ENCODE data around the gene GCNT2.
A peak's percentile ranks its signal among the peaks of the same experiment; 100 is the strongest.

Gene GCNT2

DNA sequence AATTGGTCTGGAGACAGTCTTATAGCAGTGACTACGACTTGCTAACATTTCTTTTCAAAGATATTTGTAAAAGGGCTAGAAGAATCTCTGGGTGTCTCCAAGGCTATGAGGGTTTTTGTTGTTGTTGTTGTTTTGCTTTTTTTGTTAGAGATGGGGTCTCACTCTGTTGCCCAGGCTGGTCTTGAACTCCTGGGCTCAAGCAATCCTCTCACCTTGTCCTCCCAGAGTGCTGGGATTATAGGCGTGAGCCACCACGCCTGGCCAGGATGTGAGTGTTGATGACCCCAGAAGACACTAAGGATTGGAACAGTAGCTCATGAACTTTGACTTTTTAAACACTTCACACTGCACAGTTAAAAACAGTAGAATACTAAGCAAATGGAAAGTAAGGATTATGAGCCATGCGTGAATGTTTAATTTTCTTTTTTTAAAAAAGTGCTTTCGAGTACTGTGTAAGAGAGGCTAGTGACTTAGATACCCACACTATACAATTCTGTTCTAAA, 76.4 kb downstream of the GCNT2 start:
- TF ChIP-seq, protein P1, sequence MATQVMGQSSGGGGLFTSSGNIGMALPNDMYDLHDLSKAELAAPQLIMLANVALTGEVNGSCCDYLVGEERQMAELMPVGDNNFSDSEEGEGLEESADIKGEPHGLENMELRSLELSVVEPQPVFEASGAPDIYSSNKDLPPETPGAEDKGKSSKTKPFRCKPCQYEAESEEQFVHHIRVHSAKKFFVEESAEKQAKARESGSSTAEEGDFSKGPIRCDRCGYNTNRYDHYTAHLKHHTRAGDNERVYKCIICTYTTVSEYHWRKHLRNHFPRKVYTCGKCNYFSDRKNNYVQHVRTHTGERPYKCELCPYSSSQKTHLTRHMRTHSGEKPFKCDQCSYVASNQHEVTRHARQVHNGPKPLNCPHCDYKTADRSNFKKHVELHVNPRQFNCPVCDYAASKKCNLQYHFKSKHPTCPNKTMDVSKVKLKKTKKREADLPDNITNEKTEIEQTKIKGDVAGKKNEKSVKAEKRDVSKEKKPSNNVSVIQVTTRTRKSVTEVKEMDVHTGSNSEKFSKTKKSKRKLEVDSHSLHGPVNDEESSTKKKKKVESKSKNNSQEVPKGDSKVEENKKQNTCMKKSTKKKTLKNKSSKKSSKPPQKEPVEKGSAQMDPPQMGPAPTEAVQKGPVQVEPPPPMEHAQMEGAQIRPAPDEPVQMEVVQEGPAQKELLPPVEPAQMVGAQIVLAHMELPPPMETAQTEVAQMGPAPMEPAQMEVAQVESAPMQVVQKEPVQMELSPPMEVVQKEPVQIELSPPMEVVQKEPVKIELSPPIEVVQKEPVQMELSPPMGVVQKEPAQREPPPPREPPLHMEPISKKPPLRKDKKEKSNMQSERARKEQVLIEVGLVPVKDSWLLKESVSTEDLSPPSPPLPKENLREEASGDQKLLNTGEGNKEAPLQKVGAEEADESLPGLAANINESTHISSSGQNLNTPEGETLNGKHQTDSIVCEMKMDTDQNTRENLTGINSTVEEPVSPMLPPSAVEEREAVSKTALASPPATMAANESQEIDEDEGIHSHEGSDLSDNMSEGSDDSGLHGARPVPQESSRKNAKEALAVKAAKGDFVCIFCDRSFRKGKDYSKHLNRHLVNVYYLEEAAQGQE (IDR thresholded peaks at IDR 0.05; ENCODE audit: low read depth) = no peak
- TF ChIP-seq NFIC (IDR thresholded peaks at IDR 0.05) (no peak), CREB1 (IDR thresholded peaks at IDR 0.05; ENCODE audit: low read depth) (no peak), ZBTB7A (IDR thresholded peaks at IDR 0.05; ENCODE audit: low read depth) (no peak), TCF12 (IDR thresholded peaks at IDR 0.05; ENCODE audit: low read depth) (no peak), EGR1 (IDR thresholded peaks at IDR 0.05) (no peak), EP300 (IDR thresholded peaks at IDR 0.05; ENCODE audit: borderline replicate concordance) (no peak), FOXM1 (IDR thresholded peaks at IDR 0.05; ENCODE audit: borderline replicate concordance, low read depth) (no peak), TAF1 (IDR thresholded peaks at IDR 0.05; ENCODE audit: low read depth) (no peak), CEBPB (IDR thresholded peaks at IDR 0.05) (no peak), YY1 (IDR thresholded peaks at IDR 0.05; ENCODE audit: low read depth) (no peak), RAD21 (IDR thresholded peaks at IDR 0.05; ENCODE audit: low read depth) (no peak), TEAD4 (IDR thresholded peaks at IDR 0.05) (no peak)
- TF ChIP-seq, protein P2, sequence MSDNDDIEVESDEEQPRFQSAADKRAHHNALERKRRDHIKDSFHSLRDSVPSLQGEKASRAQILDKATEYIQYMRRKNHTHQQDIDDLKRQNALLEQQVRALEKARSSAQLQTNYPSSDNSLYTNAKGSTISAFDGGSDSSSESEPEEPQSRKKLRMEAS (IDR thresholded peaks at IDR 0.05) = no peak
- TF ChIP-seq, protein P3, sequence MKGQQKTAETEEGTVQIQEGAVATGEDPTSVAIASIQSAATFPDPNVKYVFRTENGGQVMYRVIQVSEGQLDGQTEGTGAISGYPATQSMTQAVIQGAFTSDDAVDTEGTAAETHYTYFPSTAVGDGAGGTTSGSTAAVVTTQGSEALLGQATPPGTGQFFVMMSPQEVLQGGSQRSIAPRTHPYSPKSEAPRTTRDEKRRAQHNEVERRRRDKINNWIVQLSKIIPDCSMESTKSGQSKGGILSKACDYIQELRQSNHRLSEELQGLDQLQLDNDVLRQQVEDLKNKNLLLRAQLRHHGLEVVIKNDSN (IDR thresholded peaks at IDR 0.05) = no peak

DNA sequence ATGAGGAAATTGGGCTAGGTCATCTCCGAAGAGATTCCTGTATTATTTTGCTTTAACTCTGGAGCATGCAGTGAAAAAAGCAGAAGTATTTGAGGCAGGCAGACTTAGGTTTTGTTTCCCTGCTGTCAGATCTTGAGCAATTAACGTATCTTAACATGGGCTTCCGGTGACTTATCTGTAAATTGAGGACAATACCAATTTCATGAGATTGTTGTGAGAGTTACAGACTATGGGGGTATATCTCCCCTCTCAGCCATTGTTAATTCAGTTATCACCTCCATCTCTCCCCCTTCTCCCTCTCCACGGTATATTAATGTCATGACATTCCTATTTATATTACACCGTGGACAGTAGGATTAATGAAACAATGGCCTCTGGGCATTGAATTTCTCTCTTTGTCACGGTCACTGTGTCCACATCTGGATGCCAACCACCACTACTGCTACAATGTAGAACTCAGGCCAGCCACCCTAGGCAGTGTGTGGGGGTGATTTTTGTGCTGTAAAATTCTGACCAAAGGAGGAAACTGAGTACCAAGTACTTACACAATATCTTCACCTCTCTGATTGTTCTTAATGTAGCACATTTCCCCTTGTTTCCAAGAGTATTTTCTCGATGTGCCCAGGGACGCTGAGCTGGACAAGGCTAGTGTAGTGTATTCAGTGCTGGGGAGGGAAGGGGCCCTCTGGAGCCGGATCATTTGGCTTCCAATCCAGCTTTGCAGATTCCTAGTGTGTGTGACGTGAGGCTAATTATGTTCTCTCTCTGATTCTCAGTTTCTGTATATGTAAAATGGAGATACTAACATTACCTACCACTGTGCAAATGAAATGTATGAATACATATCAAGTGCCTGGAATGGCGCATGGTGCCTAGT, 77.2 kb downstream of the GCNT2 start:
- TF ChIP-seq YY1 (IDR thresholded peaks at IDR 0.05; ENCODE audit: low read depth) (no peak), EP300 (IDR thresholded peaks at IDR 0.05; ENCODE audit: borderline replicate concordance) (peak; percentile 38; the same call in 1 of the 2 replicates), NFIC (IDR thresholded peaks at IDR 0.05) (no peak)

DNA sequence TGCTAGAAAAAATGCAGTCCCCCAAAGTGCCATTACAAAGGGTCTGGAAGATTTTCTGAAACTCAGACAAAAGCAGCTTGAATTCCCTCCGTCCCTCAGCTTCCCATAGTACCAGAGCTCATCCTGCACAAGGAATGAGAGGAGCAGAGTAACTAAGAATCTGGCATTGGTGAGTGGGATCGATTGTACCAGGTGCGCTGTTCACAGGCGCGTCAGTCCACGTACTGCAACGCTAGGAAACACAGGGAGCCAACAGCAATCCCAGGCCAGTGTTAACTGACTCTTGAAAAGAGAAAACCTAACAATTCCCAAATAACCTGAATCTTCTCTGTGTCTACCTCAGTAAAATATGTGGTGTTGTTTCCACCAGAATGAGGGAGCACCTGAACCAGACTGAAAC, 77.9 kb downstream of the GCNT2 start:
- no peak for TF ChIP-seq TCF12 (IDR thresholded peaks at IDR 0.05; ENCODE audit: low read depth)
- no peak for TF ChIP-seq CREB1 (IDR thresholded peaks at IDR 0.05; ENCODE audit: low read depth)

DNA sequence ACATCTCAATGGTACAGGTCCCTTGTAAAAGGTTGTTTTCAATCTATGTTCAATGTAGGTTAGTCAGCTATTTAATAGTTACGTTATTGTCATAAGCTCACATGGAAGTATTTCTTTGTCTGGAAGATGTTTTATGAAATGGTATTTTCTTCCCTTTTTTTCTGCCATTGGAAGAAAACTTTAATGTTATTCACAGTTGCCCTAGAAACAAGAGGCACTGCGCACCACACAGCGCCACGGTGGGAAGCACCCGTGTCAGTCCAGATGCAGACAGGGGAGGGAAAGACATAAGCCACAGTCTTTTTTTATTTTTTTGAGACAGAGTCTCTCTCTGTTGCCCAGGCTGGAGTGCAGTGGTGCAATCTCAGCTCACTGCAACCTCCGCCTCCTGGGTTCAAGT, 82.1 kb downstream of the GCNT2 start:
- TF ChIP-seq TAF1 (IDR thresholded peaks at IDR 0.05; ENCODE audit: low read depth) (no peak), TEAD4 (IDR thresholded peaks at IDR 0.05) (no peak), NFIC (IDR thresholded peaks at IDR 0.05) (no peak), CREB1 (IDR thresholded peaks at IDR 0.05; ENCODE audit: low read depth) (no peak)
- TF ChIP-seq, protein P2 (IDR thresholded peaks at IDR 0.05) = no peak

DNA sequence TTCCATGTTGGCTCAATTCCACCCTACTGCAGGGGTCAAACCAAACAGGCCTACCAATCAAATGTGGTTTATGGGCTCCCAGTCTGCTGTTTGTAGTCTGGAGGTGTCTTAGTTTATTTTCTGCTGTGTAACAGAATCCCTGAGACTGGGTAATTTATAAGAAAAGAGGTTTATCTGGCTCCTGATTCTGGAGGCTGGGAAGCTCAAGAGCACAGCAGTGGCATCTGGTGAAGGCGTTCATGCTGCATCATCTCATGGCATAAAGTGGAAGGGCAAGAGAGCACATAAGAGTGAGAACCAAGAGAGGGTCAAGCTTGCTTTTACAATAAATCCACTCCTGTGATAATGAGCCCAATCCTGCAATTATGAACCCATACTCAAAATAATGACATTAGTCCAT, 87.9 kb downstream of the GCNT2 start:
- TF ChIP-seq RAD21 (IDR thresholded peaks at IDR 0.05; ENCODE audit: low read depth) (no peak), CREB1 (IDR thresholded peaks at IDR 0.05; ENCODE audit: low read depth) (no peak), FOXM1 (IDR thresholded peaks at IDR 0.05; ENCODE audit: borderline replicate concordance, low read depth) (no peak), ZBTB7A (IDR thresholded peaks at IDR 0.05; ENCODE audit: low read depth) (no peak), TCF12 (IDR thresholded peaks at IDR 0.05; ENCODE audit: low read depth) (no peak), EP300 (IDR thresholded peaks at IDR 0.05; ENCODE audit: borderline replicate concordance) (no peak), YY1 (IDR thresholded peaks at IDR 0.05; ENCODE audit: low read depth) (no peak), TEAD4 (IDR thresholded peaks at IDR 0.05) (no peak), CEBPB (IDR thresholded peaks at IDR 0.05) (no peak)
- TF ChIP-seq, protein P2 (IDR thresholded peaks at IDR 0.05) = no peak
- TF ChIP-seq, protein P3 (IDR thresholded peaks at IDR 0.05) = no peak
- TF ChIP-seq, protein P1 (IDR thresholded peaks at IDR 0.05; ENCODE audit: low read depth) = no peak

DNA sequence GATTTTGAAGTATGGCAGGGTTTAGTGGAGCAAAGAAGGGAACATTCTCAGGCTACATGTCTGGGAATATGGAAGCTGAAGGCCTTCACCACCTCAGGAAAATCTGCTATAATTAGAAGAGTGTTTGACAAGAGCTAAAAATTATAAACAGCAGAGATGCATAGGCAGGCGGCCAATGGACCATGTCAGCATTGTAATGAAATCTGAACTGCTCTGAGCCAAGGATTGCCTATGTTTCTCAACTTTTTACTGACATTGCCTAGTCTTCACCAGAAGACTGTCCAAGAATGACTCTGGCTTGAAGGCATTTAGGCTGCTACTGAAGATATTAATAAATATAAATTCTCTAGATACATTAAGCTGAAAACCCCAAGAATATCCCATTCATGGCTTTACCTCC, 89.1 kb downstream of the GCNT2 start:
- TF ChIP-seq, protein P1 (IDR thresholded peaks at IDR 0.05; ENCODE audit: low read depth) = no peak
- no peak for TF ChIP-seq CEBPB (IDR thresholded peaks at IDR 0.05)
- TF ChIP-seq TAF1 (IDR thresholded peaks at IDR 0.05; ENCODE audit: low read depth) = no peak
- TF ChIP-seq, protein P3 (IDR thresholded peaks at IDR 0.05) = no peak
- no peak for TF ChIP-seq RAD21 (IDR thresholded peaks at IDR 0.05; ENCODE audit: low read depth)
- TF ChIP-seq TEAD4 (IDR thresholded peaks at IDR 0.05) = no peak
- no peak for TF ChIP-seq NFIC (IDR thresholded peaks at IDR 0.05)
- no peak for TF ChIP-seq ZBTB7A (IDR thresholded peaks at IDR 0.05; ENCODE audit: low read depth)
- TF ChIP-seq, protein P2 (IDR thresholded peaks at IDR 0.05) = no peak
- TF ChIP-seq EGR1 (IDR thresholded peaks at IDR 0.05) = no peak
- no peak for TF ChIP-seq YY1 (IDR thresholded peaks at IDR 0.05; ENCODE audit: low read depth)
- TF ChIP-seq CREB1 (IDR thresholded peaks at IDR 0.05; ENCODE audit: low read depth) = no peak
- TF ChIP-seq FOXM1 (IDR thresholded peaks at IDR 0.05; ENCODE audit: borderline replicate concordance, low read depth) = no peak
- TF ChIP-seq TCF12 (IDR thresholded peaks at IDR 0.05; ENCODE audit: low read depth) = no peak
- TF ChIP-seq EP300 (IDR thresholded peaks at IDR 0.05; ENCODE audit: borderline replicate concordance) = no peak
